ENCODE data around the gene TMEM43. TPM values are rescaled to one million over a fixed set of nuclear protein-coding genes. Genes with fewer than 3 reads are reported as not detected.

Gene TMEM43
- total RNA-seq, 1 donor from 2014 or later, result 79.2 TPM

DNA sequence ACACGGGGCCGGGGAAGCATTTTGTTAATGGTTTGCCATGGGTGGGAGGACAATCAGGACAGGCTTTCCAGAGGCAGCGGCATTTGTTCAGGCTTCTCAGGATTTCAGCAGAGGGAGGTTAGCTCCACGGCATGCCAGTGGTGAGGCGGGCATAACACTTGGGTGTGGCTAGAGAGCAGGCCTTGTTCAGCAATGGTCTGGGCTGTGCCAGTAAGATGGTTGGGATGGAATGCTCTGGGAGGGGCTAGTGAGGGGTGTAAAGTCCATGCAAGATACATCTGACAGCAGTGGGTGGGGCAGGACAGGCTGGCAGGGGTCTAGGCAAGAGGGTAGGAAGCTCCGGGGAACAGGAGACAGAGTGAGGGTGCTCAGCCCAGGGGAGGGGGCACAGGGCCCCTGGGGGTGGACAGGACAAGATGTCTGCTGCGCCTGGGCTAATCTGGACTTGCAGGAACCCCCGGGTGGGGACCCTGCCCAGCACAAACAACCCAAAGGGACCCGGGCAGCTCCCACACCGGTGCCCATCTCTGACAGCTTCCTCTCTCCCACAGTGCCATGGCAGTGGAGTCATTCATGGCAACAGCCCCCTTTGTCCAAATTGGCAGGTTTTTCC is 8.4 kb downstream of the TMEM43 start:
- H3K4me3 Mint-ChIP-seq (ENCODE audit: unreplicated experiment), result no peak overlapping the region
- H3K9me3 Mint-ChIP-seq (ENCODE audit: unreplicated experiment), result no peaks in the 10 kb centered on the region
- Histone ChIP-seq H3K9me3 (ENCODE audit: insufficient read depth, low read depth, low read length) (no peaks in the 10 kb centered on the region), H3K4me3 (ENCODE audit: insufficient read depth, low read depth, low read length) (no peak overlapping the region), H3K9ac (ENCODE audit: low read length) (no peak overlapping the region), H3K4me2 (ENCODE audit: low read length) (no peak overlapping the region), H3K27me3 (ENCODE audit: insufficient read depth, low read length) (no peaks in the 10 kb centered on the region), H3K79me2 (ENCODE audit: insufficient read depth, low read length) (peaks cover 17% of the 10 kb centered on the region), H4K20me1 (ENCODE audit: insufficient read depth, low read length) (peaks cover 37% of the 10 kb centered on the region), H3K4me1 (ENCODE audit: insufficient read depth, low read length) (no peaks in the 10 kb centered on the region), H3K27ac (ENCODE audit: low read depth, low read length) (no peak overlapping the region), H3K36me3 (ENCODE audit: insufficient read depth, low read length) (peaks cover 63% of the 10 kb centered on the region), H2AFZ (ENCODE audit: low read depth, low read length) (no peak overlapping the region)
- DNase-seq (ENCODE audit: low read depth) (no peak), FAIRE-seq (no peak)
- peaks cover 51% of the 10 kb centered on the region for H3K36me3 Mint-ChIP-seq (ENCODE audit: low read depth, unreplicated experiment)
- peaks cover 2% of the 10 kb centered on the region for H3K4me1 Mint-ChIP-seq (ENCODE audit: low read depth, unreplicated experiment)
- no peaks in the 10 kb centered on the region for H3K27me3 Mint-ChIP-seq (ENCODE audit: low read depth, unreplicated experiment)
- peak overlapping the region; percentile 53 for H3K27ac Mint-ChIP-seq (ENCODE audit: unreplicated experiment)
- TF ChIP-seq, protein P1, sequence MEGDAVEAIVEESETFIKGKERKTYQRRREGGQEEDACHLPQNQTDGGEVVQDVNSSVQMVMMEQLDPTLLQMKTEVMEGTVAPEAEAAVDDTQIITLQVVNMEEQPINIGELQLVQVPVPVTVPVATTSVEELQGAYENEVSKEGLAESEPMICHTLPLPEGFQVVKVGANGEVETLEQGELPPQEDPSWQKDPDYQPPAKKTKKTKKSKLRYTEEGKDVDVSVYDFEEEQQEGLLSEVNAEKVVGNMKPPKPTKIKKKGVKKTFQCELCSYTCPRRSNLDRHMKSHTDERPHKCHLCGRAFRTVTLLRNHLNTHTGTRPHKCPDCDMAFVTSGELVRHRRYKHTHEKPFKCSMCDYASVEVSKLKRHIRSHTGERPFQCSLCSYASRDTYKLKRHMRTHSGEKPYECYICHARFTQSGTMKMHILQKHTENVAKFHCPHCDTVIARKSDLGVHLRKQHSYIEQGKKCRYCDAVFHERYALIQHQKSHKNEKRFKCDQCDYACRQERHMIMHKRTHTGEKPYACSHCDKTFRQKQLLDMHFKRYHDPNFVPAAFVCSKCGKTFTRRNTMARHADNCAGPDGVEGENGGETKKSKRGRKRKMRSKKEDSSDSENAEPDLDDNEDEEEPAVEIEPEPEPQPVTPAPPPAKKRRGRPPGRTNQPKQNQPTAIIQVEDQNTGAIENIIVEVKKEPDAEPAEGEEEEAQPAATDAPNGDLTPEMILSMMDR (IDR thresholded peaks at IDR 0.05; ENCODE audit: insufficient read depth, low read depth, low read length), result no peak
- no peak for TF ChIP-seq EZH2 (IDR thresholded peaks at IDR 0.05; ENCODE audit: insufficient read depth, low read length)

GRCh38 chr3:14133876-14134275 is 9.0 kb downstream of the TMEM43 start:
- Histone ChIP-seq H3K4me1 (ENCODE audit: insufficient read depth, low read length) (no peaks in the 10 kb centered on the region), H3K27ac (ENCODE audit: low read depth, low read length) (no peak overlapping the region), H3K79me2 (ENCODE audit: insufficient read depth, low read length) (peaks cover 11% of the 10 kb centered on the region), H2AFZ (ENCODE audit: low read depth, low read length) (no peak overlapping the region), H3K9ac (ENCODE audit: low read length) (no peak overlapping the region), H3K4me2 (ENCODE audit: low read length) (no peak overlapping the region), H4K20me1 (ENCODE audit: insufficient read depth, low read length) (peaks cover 31% of the 10 kb centered on the region), H3K9me3 (ENCODE audit: insufficient read depth, low read depth, low read length) (no peaks in the 10 kb centered on the region), H3K27me3 (ENCODE audit: insufficient read depth, low read length) (no peaks in the 10 kb centered on the region), H3K36me3 (ENCODE audit: insufficient read depth, low read length) (peaks cover 57% of the 10 kb centered on the region), H3K4me3 (ENCODE audit: insufficient read depth, low read depth, low read length) (no peak overlapping the region)
- no peak for TF ChIP-seq EZH2 (IDR thresholded peaks at IDR 0.05; ENCODE audit: insufficient read depth, low read length)
- TF ChIP-seq, protein P1 (IDR thresholded peaks at IDR 0.05; ENCODE audit: insufficient read depth, low read depth, low read length), result no peak
- Mint-ChIP-seq H3K27me3 (ENCODE audit: low read depth, unreplicated experiment) (no peaks in the 10 kb centered on the region), H3K27ac (ENCODE audit: unreplicated experiment) (peak overlapping the region; percentile 53), H3K36me3 (ENCODE audit: low read depth, unreplicated experiment) (peaks cover 49% of the 10 kb centered on the region), H3K4me1 (ENCODE audit: low read depth, unreplicated experiment) (peaks cover 2% of the 10 kb centered on the region), H3K4me3 (ENCODE audit: unreplicated experiment) (no peak overlapping the region), H3K9me3 (ENCODE audit: unreplicated experiment) (no peaks in the 10 kb centered on the region)
- FAIRE-seq (no peak), DNase-seq (ENCODE audit: low read depth) (no peak)

DNA sequence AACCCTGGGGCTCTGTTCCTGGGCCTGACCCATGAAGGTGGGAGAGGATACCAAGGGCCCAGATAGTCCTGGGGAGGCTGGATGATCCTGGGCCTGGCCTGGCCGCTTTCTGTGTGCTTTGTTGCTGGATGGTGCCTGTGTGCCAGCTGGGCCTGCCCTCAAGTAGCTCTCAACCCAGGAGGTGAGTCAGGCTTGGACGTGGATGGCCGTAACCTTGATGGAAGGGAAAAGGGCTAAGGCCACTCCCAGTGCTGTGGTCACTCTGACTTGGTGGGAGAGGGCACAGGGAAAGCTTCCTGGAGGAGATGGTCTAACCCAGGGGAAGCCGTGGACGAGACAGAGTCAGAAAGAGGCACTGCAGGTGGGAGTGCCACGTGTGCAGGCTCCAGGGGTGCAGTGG is 9.4 kb downstream of the TMEM43 start:
- Histone ChIP-seq H4K20me1 (ENCODE audit: insufficient read depth, low read length) (peaks cover 29% of the 10 kb centered on the region), H3K9me3 (ENCODE audit: insufficient read depth, low read depth, low read length) (no peaks in the 10 kb centered on the region), H3K4me1 (ENCODE audit: insufficient read depth, low read length) (no peaks in the 10 kb centered on the region), H3K36me3 (ENCODE audit: insufficient read depth, low read length) (peaks cover 56% of the 10 kb centered on the region), H3K27ac (ENCODE audit: low read depth, low read length) (no peak overlapping the region), H2AFZ (ENCODE audit: low read depth, low read length) (no peak overlapping the region), H3K9ac (ENCODE audit: low read length) (no peak overlapping the region), H3K79me2 (ENCODE audit: insufficient read depth, low read length) (peaks cover 8% of the 10 kb centered on the region), H3K4me2 (ENCODE audit: low read length) (no peak overlapping the region), H3K27me3 (ENCODE audit: insufficient read depth, low read length) (no peaks in the 10 kb centered on the region), H3K4me3 (ENCODE audit: insufficient read depth, low read depth, low read length) (no peak overlapping the region)
- DNase-seq (ENCODE audit: low read depth), result no peak
- Mint-ChIP-seq H3K4me3 (ENCODE audit: unreplicated experiment) (no peak overlapping the region), H3K4me1 (ENCODE audit: low read depth, unreplicated experiment) (peaks cover 2% of the 10 kb centered on the region), H3K36me3 (ENCODE audit: low read depth, unreplicated experiment) (peaks cover 46% of the 10 kb centered on the region), H3K27me3 (ENCODE audit: low read depth, unreplicated experiment) (no peaks in the 10 kb centered on the region), H3K27ac (ENCODE audit: unreplicated experiment) (peak overlapping the region; percentile 53), H3K9me3 (ENCODE audit: unreplicated experiment) (no peaks in the 10 kb centered on the region)
- FAIRE-seq, result no peak
- no peak for TF ChIP-seq EZH2 (IDR thresholded peaks at IDR 0.05; ENCODE audit: insufficient read depth, low read length)
- TF ChIP-seq, protein P1 (IDR thresholded peaks at IDR 0.05; ENCODE audit: insufficient read depth, low read depth, low read length), result no peak

Data from astrocyte (in vitro differentiated cells and primary cell).